Psoas muscle (tissue), 8 donors: ENCODE data around the gene SPANXN5. TPM values are rescaled to one million over a fixed set of nuclear protein-coding genes. Genes with fewer than 3 reads are reported as not detected.
"Not testable (repeated sequence)": the region's sequence is repeated elsewhere in the genome, so short reads cannot be mapped to it uniquely, and the experiment has no call there.

ENCODE experiments used
- ATAC-seq, 4 donors: fragments of 200-7000 bp; cut with Tn5 transposase; one replicate each; pipeline ENCODE4 v1.9.1; 2020; ENCODE audit warnings: moderate library complexity in 3 of 4, mild to moderate bottlenecking in 2 of 4
- DNase-seq, 2 donors: peaks; one replicate each; pipeline ENCODE4 v3.0.0-alpha.2; 2020
- H3K27ac ChIP-seq: fragments of 200-600 bp; one replicate; pipeline ENCODE4 v1.8.0; 2022
- H3K27me3 ChIP-seq, 3 donors: fragments of 200-600 bp in 1 of 3; one replicate each; pipeline versions ENCODE4 v1.6.1 to v1.8.0; 2013 to 2022; ENCODE audit warnings: low read length in 2 of 3, mild to moderate bottlenecking in 2 of 3, moderate library complexity in 1 of 3; ENCODE audit not compliant: insufficient read depth in 3 of 3
- H3K36me3 ChIP-seq, 2 donors: fragments of 200-600 bp in 1 of 2; one replicate each; pipeline versions ENCODE4 v1.6.1 to v1.8.0; 2013 to 2022; ENCODE audit warnings: low read depth in 1 of 2, mild to moderate bottlenecking in 1 of 2, moderate library complexity in 1 of 2; ENCODE audit not compliant: insufficient read depth in 1 of 2
- H3K4me1 ChIP-seq: fragments of 200-600 bp; one replicate; pipeline ENCODE4 v1.8.0; 2022
- H3K4me3 ChIP-seq: fragments of 200-600 bp; one replicate; pipeline ENCODE4 v1.8.0; 2022; ENCODE audit warnings: mild to moderate bottlenecking
- H3K9me3 ChIP-seq: fragments of 200-600 bp; one replicate; pipeline ENCODE4 v1.8.0; 2022
- CTCF ChIP-seq: fragments of 200-600 bp; IDR thresholded peaks from one replicate; pipeline ENCODE4 v1.8.0; 2022; ENCODE audit warnings: antibody characterized with exemption
- WGBS, 3 donors: extraction: QIAGEN DNeasy Blood & Tissue Kit; methylation state at CpG; one replicate each; pipeline versions ENCODE4 v1.1.6 to v1.1.7; 2013; 5-methylcytosine and 5-hydroxymethylcytosine counted together
- intact Hi-C, 2 donors: fragments of 100-400 bp; cut with DNase I; formaldehyde crosslinking; loops; one replicate each; pipeline versions ENCODE4 v1.11.0 to v1.14.2; 2022
- long read RNA-seq, 2 donors: library from polyadenylated mRNA; unstranded; transcript quantifications; one replicate each; pipeline ENCODE4 v2.0.0, GENCODE V29; 2021
- polyA plus RNA-seq, 3 donors: library from polyadenylated mRNA; stranded (reverse); fragments of 200-250 nt; gene quantifications; one replicate each; pipeline ENCODE4 v1.2.3, GENCODE V29; 2013
- total RNA-seq, 4 donors: library from RNA; stranded (reverse); fragmentation: NEBNext Ultra II Directional in 2 of 4; extraction: Animal tissue kit (Norgen Biotek cat#: 25700) in 2 of 4; gene quantifications; one replicate each; pipeline versions ENCODE4 v1.2.1 to v1.2.4, GENCODE V29; 2021 to 2023
- donor health status: healthy with polysubstance abuse.
- donor health status: DM: no; HTN: no; CAD: no; lungs with moderate emphysema.
- donor health status: Bipolar disorder and iron deficiency.
- donor health status: healthy.
- donor health status: DM: yes; HTN: yes; CAD: no.
- donor health status: DM: no; HTN: no; CAD: no.
- donor health status: DM: no; HTN: no; CAD: no.
- donor health status: DM: yes; HTN: yes; CAD: no.

SPANXN5 gene
- total RNA-seq (not detected), polyA plus RNA-seq (not detected)
- long read RNA-seq, donor 1 = 0 reads
- long read RNA-seq, donor 2 = 0 reads

GRCh38 chrX:52797327-52797726 is at the start of gene SPANXN5:
SPANXN5 (minus strand) TSS chrX:52797427; CDS start chrX:52797348, 79 bp downstream.
- DNase-seq, H3K4me1 ChIP-seq, H3K36me3 ChIP-seq, H3K9me3 ChIP-seq, H3K27ac ChIP-seq, H3K4me3 ChIP-seq, ATAC-seq, intact Hi-C loops: not testable (repeated sequence)
- H3K27me3 ChIP-seq = peaks cover 0 to 26% (median 0%) of the 10 kb centered on the region in 3 donors
- WGBS, 3 donors = 83 to 88% (median 85%) methylated on average over 2 of the region's 2 CpGs

GRCh38 chrX:52843619-52844018 is 46.4 kb upstream of the SPANXN5 start:
- H3K4me3 ChIP-seq, DNase-seq, ATAC-seq, H3K4me1 ChIP-seq, H3K36me3 ChIP-seq, H3K27me3 ChIP-seq, H3K9me3 ChIP-seq, intact Hi-C loops, H3K27ac ChIP-seq: not testable (repeated sequence)
- 76 to 80% (median 77%) methylated on average over 3 of the region's 3 CpGs for WGBS, 3 donors

GRCh38 chrX:52839137-52839536 is 41.9 kb upstream of the SPANXN5 start:
- WGBS, 3 donors = 42 to 58% (median 57%) methylated on average over 2 of the region's 2 CpGs
- H3K27ac ChIP-seq = no peak overlapping the region

GRCh38 chrX:52830551-52830950 is 33.3 kb upstream of the SPANXN5 start:
- Histone ChIP-seq H3K36me3 (no peaks in the 10 kb centered on the region), H3K27ac (no peak overlapping the region), H3K4me3 (no peak overlapping the region), H3K9me3 (no peaks in the 10 kb centered on the region), H3K4me1 (no peaks in the 10 kb centered on the region), H3K27me3 (peaks cover 0 to 21% (median 0%) of the 10 kb centered on the region in 3 donors)
- intact Hi-C loops = no loop called here
- no peak for ATAC-seq
- WGBS, 3 donors = 29 to 46% (median 44%) methylated on average over 3 of the region's 3 CpGs
- DNase-seq = no peak
- no peak for TF ChIP-seq CTCF

More at GRCh38 chrX:52839137-52839536, 41.9 kb upstream of the SPANXN5 start:
- Histone ChIP-seq H3K9me3 (no peaks in the 10 kb centered on the region), H3K27me3 (peaks cover 0 to 6% (median 0%) of the 10 kb centered on the region in 3 donors), H3K36me3 (no peaks in the 10 kb centered on the region), H3K4me1 (no peaks in the 10 kb centered on the region), H3K4me3 (no peak overlapping the region)
- no peak for TF ChIP-seq CTCF
- ATAC-seq = no peak
- DNase-seq = no peak
- intact Hi-C loops = no loop called here

GRCh38 chrX:52824608-52825007 is 27.4 kb upstream of the SPANXN5 start:
- DNase-seq (no peak), ATAC-seq (no peak)
- TF ChIP-seq CTCF = no peak
- H3K4me3 ChIP-seq = no peak overlapping the region
- peaks cover 0 to 14% (median 0%) of the 10 kb centered on the region in 3 donors for H3K27me3 ChIP-seq
- H3K27ac ChIP-seq = no peak overlapping the region
- no peaks in the 10 kb centered on the region for H3K9me3 ChIP-seq
- H3K4me1 ChIP-seq = no peaks in the 10 kb centered on the region
- 29 to 66% (median 61%) methylated on average over 2 of the region's 2 CpGs for WGBS, 3 donors
- no peaks in the 10 kb centered on the region for H3K36me3 ChIP-seq
- intact Hi-C loops = no loop called here
